ENCODE data around the gene PGM1.
A peak's percentile ranks its signal among the peaks of the same experiment; 100 is the strongest.
"Not testable (repeated sequence)": the region's sequence is repeated elsewhere in the genome, so short reads cannot be mapped to it uniquely, and the experiment has no call there.

Gene PGM1

GRCh38 chr1:63593303-63593885, at the start of gene PGM1:
PGM1 (plus strand) TSS chr1:63593411; CDS start chr1:63593489, 78 bp downstream.
- DNase-seq = peak; percentile 74

DNA sequence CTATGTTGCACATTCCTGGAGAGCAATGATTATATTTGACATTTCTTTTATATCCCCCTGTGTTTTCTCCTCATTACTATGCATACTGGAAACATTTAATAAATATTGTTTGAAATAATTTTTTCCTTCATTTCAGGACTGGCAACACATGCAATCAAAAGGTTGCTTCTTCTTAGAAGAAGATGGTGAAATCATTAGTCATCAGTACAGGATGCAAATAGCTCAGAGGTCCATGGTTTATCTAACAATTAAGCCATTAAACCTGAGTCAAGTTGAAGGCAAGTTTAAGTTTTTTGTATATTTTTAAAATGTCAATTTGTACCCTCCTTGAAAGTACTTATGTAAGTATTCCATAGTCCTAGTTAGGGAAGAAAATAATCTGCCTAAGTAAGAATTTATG, 47.4 kb upstream of the PGM1 start:
- no peak for DNase-seq

- DNase-seq = no peak
Measured at GRCh38 chr1:63547621-63548294, 45.5 kb upstream of the PGM1 start.

DNA sequence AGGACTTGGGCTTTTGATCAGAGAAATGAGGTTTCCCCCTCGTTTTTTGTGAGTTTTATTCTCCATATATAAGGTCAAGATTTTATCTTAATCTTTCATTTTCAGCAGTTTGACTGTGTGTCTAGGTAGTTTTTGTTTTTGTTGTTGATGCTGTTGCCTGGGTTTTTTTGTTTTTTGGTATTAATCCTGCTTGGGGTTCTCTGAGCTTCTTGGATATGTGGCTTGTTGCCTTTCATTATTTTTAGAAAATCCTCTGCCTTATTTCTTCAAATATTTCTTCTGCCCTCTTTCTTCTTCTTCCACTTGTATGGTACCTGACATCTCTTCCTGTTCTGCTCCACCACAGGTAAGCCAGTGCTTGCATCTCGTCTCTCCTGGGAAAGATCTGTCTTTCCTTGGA, 44.9 kb upstream of the PGM1 start:
- DNase-seq = no peak

- DNase-seq = no peak
Measured at GRCh38 chr1:63548877-63549276, 44.3 kb upstream of the PGM1 start.

- no peak for DNase-seq
Measured at GRCh38 chr1:63555480-63555879, 37.7 kb upstream of the PGM1 start.

GRCh38 chr1:63557365-63557987, 35.7 kb upstream of the PGM1 start:
- DNase-seq = no peak

- no peak for DNase-seq
Measured at GRCh38 chr1:63559357-63559756, 33.9 kb upstream of the PGM1 start.

DNA sequence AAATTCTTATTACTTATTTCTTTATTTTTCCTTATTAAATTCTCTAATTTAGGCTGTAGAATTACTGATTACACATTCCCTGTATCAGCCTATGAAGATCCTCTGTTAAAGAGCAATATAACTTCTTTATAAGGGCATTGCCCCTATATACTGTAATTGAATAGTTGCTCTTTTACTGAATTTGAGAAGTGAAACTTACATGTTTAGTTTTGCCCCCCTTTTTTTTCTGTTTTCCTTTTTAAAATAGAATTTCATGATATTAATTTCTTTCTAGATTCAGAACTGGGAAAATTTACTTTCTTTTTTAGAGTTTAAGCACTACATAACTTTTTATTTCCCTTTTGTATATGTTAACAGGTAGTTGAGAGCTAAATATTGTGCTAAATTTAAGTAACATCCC, 29.5 kb upstream of the PGM1 start:
- no peak for DNase-seq

GRCh38 chr1:63569068-63569467, 24.1 kb upstream of the PGM1 start:
- DNase-seq = no peak

- no peak for DNase-seq
Measured at GRCh38 chr1:63569640-63570316, 23.4 kb upstream of the PGM1 start.

DNA sequence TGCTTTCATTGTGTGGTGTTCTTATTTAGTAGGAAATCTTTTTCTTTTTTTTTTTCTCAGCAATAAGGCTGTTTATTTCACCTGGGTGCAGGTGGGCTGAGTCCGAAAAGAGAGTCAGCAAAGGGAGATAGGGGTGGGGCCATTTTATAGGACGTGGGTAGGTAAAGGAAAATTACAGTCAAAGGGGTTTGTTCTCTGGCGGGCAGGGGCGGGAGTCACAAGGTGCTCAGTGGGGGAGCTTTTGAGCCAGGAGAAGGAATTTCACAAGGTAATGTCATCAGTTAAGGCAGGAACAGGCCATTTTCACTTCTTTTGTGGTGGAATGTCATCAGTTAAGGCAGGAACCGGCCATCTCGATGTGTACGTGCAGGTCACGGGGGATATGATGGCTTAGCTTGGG, 20.5 kb upstream of the PGM1 start:
- not testable (repeated sequence) for DNase-seq

DNA sequence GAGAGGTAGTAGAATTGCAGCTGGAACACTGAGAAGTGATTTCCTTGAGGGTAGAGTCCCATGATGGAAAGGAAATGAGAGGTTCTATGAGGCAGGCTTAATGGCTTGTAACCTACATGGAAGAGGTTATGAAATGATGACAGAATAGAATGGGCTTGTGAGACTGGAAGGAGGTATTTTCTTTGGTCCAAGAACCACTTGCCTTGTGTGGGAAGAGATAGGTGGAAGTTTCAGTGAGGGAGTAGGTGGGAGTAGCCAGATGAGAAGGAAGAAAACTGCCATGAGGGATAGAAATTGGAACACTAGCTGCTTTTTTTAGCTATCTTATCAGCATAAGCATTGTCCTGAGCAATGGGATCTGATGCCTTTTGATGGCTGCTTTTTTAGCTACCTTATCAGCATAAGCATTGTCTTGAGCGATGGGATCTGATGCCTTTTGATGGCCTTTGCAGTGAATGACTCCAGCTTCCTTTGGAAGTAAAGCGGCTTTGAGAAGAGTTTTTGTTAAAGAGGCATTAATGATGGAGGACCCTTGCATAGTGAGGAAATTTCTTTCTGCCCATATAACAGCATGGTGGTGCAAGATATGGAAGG, 18.9 kb upstream of the PGM1 start:
- not testable (repeated sequence) for DNase-seq

DNA sequence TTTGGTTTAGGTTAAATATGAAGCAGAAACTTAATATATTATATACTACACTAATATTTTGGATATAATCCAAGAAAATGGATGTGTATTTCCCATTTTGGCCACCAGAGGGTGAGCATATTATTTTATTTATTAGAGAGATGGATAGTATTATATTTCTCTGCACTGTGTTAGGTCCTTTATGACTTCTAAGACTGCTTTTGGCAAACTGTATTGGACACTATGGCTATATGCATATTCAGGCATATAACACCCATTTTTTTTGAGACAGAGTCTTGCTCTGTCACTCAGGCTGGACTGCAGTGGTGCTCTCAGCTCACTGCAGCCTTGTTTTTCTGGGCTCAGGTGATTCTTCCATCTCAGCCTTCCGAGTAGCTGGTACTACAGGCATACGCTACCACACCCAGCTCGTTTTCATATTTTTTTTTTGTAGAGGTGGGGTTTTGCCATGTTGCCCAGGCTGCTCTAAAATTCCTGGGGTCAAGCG, 17.8 kb upstream of the PGM1 start:
- DNase-seq = no peak

DNA sequence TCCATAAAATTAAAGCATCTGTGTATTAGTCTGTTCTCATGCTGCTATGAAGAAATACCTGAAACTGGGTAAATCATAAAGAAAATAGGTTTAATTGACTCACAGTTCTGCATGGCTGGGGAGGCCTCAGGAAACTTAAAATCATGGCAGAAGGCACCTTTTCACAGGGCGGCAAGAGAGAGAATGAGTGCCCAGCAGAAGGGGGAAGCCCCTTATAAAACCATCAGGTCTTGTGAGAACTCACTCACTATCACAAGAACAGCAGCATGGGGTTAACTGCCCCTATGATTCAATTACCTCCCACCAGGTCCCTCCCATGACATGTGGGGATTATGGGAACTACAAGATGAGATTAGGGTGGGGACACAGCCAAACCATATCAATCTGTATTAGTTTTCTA, 6.9 kb upstream of the PGM1 start:
- DNase-seq = not testable (repeated sequence)

GRCh38 chr1:63590166-63590560, 3.0 kb upstream of the PGM1 start:
- DNase-seq = no peak

GRCh38 chr1:63592536-63593302, 492 bp upstream of the PGM1 start:
- no peak for DNase-seq

DNA sequence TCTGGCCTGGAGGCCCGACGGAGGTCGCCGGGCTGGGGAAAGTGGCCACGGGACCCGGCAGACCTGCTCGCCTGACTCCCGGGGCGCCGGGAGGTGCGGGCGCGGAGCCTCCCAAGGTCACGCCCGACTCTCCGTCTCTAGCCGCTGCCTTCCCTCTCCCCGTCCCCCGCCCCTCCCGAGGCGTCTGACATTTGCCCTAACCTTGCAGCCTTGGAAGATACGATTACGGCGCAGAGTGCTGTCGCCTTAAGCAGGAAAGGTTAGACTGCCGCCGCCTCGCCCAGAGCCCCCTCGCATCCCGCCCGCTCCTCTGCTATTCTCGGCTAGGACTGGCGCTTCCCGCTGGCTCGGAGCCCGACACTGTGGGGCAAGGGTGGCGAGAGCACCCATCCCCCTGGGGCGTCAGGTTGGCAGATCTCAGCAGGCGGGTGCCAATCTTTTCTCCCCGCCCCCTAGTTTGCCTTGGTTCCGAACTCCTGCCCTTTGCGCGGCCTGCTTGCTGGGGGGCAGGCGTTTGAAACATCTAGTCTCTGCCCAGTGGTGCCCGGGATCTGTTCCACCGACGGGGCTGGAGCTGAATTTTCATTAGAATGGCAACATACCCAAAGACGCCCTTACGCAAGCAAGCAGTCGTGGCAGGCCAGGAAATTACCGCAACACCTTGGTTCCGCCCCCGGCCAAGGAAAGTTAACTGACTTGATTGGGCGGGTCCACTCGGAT, 835 bp downstream of the PGM1 start:
- DNase-seq = peak; percentile 39

DNA sequence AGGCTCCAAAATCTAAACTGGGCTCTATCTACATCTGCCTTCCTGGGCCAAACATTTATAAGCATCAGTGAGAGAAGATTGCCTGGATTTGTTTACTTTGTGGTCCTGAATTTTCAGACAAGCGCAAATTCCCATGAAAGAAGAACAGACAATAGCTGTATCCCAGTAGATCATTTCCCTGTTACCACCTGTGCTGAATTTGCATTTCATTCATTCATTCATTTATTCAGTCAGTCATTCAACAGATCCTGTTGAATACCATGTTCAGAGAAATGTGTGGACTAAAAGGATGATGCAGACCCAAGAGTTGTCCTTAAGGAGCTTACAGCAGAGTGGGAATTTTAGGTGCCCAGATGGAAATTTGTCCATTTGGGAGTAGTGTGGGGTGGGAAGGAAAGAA, 2.2 kb downstream of the PGM1 start:
- DNase-seq = no peak

DNA sequence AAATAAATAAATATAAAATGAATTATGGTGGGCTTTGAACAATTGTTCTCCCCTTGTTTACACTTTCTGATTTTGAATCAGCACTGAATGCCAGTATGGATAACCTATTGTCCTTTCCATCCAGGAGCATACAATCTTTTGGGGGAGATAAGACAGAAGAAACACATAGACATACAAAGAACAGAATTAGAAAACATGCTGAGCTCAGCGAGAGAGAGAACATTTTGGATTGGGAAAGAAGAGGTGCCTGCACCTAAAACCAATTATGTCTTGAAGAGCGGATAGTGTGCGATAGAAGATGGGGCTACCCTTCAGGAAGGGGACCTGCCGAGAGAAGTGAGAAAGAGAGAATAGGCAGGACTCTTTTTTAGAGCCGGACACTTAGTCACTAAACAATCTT, 6.6 kb downstream of the PGM1 start:
- no peak for DNase-seq

DNA sequence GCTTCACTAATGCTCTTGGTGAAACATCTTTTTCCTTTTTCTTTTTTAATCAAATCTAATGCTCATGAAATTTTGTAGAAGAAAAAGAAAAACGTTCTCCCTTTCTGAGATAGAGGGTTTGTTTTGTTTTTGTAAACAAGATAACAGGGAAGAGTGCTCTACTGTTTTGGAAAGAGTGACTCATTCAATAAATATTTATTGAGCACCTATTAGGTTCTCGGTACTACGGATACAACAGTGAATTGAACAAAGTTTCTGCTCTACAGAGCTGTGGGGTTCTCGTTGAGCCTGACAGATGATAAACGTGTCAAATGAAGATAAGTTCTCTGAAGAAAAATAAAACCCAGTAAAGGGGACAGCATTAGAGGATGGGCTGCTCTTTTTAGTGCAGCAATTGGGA, 7.0 kb downstream of the PGM1 start:
- DNase-seq = no peak

DNA sequence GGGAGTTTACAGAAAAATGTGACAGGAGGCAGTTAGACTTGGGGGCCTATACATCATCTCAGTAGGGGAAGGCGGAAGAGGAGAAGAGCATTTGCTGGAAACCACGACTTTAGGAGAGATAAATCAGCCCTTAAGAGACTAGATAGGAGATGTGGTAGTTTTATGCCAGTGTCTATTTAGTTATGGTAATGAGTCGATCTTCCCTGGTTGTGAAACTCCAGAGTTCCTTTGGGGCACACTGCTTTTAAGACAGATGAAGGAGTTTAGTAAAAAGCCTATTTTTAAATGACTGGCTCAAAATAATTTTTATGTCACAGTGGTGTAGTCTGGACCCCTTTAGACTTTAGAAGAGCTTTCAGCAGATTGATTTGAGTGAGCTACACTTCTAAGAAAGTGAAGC, 7.8 kb downstream of the PGM1 start:
- DNase-seq = no peak
